SK-N-SH treated with all-trans-retinoic acid at 6 μM for 48 hours (cell line): ENCODE results near the gene PAK6.

Source experiments
- ATAC-seq: fragments of 200-7000 bp; cut with Tn5 transposase; 3 replicates; pipeline ENCODE4 v1.9.1; 2020; ENCODE audit warnings: mild to moderate bottlenecking, moderate library complexity
- ARNTL ChIP-seq: fragments of 450-650 bp; formaldehyde crosslinking; IDR thresholded peaks from 2 replicates; pipeline ENCODE4 v1.5.0; 2020; ENCODE audit warnings: low read depth, mild to moderate bottlenecking, moderate library complexity, borderline replicate concordance
- BACH2 ChIP-seq: fragments of 250-450 bp; sonication (Bioruptor Pico); IDR thresholded peaks from 2 replicates; pipeline ENCODE4 v1.9.0; 2021; ENCODE audit warnings: mild to moderate bottlenecking, borderline replicate concordance
- CREB5 ChIP-seq: fragments of 250-450 bp; sonication (Bioruptor Pico); IDR thresholded peaks from 2 replicates; pipeline ENCODE4 v1.5.1; 2020; ENCODE audit warnings: low read depth, mild to moderate bottlenecking, moderate library complexity
- CSDC2 ChIP-seq: fragments of 250-450 bp; sonication (Bioruptor Pico); IDR thresholded peaks from 2 replicates; pipeline ENCODE4 v1.5.0; 2020; ENCODE audit warnings: mild to moderate bottlenecking, moderate library complexity
- CSRNP3 ChIP-seq: fragments of 250-450 bp; sonication (Bioruptor Pico); IDR thresholded peaks from 2 replicates; pipeline ENCODE4 v1.5.1; 2021; ENCODE audit warnings: mild to moderate bottlenecking, moderate library complexity
- GLIS3 ChIP-seq: fragments of 250-450 bp; sonication (Bioruptor Pico); IDR thresholded peaks from 2 replicates; pipeline ENCODE4 v1.5.0; 2020; ENCODE audit warnings: mild to moderate bottlenecking, moderate library complexity
- ISL1 ChIP-seq: fragments of 250-450 bp; sonication (Bioruptor Pico); IDR thresholded peaks from 2 replicates; pipeline ENCODE4 v2.1.2; 2022; ENCODE audit warnings: mild to moderate bottlenecking, moderate library complexity
- OSR1 ChIP-seq: fragments of 250-450 bp; sonication (Bioruptor Pico); IDR thresholded peaks from 2 replicates; pipeline ENCODE4 v1.8.0; 2022; ENCODE audit warnings: moderate library complexity, mild to moderate bottlenecking, inconsistent platforms
- RARB ChIP-seq: fragments of 250-450 bp; sonication (Bioruptor Pico); IDR thresholded peaks from 2 replicates; pipeline ENCODE4 v1.8.0; 2021; ENCODE audit warnings: mild to moderate bottlenecking, moderate library complexity
- SNAI2 ChIP-seq: fragments of 250-450 bp; sonication (Bioruptor Pico); IDR thresholded peaks from 2 replicates; pipeline ENCODE4 v1.5.0; 2020; ENCODE audit warnings: mild to moderate bottlenecking, moderate library complexity
- TCF4 ChIP-seq: fragments of 250-450 bp; sonication (Bioruptor Pico); IDR thresholded peaks from 2 replicates; pipeline ENCODE4 v1.8.0; 2021; ENCODE audit warnings: mild to moderate bottlenecking, moderate library complexity, borderline replicate concordance
- TOX ChIP-seq: fragments of 250-450 bp; sonication (Bioruptor Pico); IDR thresholded peaks from 2 replicates; pipeline ENCODE4 v1.8.0; 2021; ENCODE audit warnings: mild to moderate bottlenecking, moderate library complexity, borderline replicate concordance
- ZC3H10 ChIP-seq: fragments of 250-450 bp; sonication (Bioruptor Pico); IDR thresholded peaks from 2 replicates; pipeline ENCODE4 v1.5.1; 2021; ENCODE audit warnings: mild to moderate bottlenecking, moderate library complexity
- ZFP3 ChIP-seq: fragments of 250-450 bp; sonication (Bioruptor Pico); IDR thresholded peaks from 2 replicates; pipeline ENCODE4 v1.5.0; 2020; ENCODE audit warnings: mild to moderate bottlenecking, moderate library complexity
- ZNF565 ChIP-seq: fragments of 450-650 bp; formaldehyde crosslinking; conservative IDR thresholded peaks from 2 replicates; pipeline ENCODE4 v1.5.0; 2020; ENCODE audit warnings: low read depth, mild to moderate bottlenecking, moderate library complexity
- ZNF8 ChIP-seq: fragments of 450-650 bp; formaldehyde crosslinking; IDR thresholded peaks from 2 replicates; pipeline ENCODE4 v1.5.0; 2020; ENCODE audit warnings: mild to moderate bottlenecking, moderate library complexity
- TF ChIP-seq, protein P1 (sequence below): fragments of 250-450 bp; sonication (Bioruptor Pico); IDR thresholded peaks from 2 replicates; pipeline ENCODE4 v1.8.0; 2020; ENCODE audit warnings: mild to moderate bottlenecking, moderate library complexity, borderline replicate concordance
- TF ChIP-seq, protein P2 (sequence below): fragments of 250-450 bp; sonication (Bioruptor Pico); IDR thresholded peaks from 2 replicates; pipeline ENCODE4 v1.5.0; 2020; ENCODE audit warnings: mild to moderate bottlenecking, moderate library complexity

Gene PAK6

GRCh38 chr15:40192942-40193341, 45.9 kb upstream of the PAK6 start:
- TF ChIP-seq ZFP3 (CRISPR knock-in tag), result no peak
- ATAC-seq, result no peak

- no peak for ATAC-seq
- TF ChIP-seq CSDC2 (CRISPR knock-in tag) (no peak), CREB5 (CRISPR knock-in tag) (no peak), ZNF8 (CRISPR knock-in tag) (no peak)
Observed at GRCh38 chr15:40197434-40197833, 41.4 kb upstream of the PAK6 start.

- ATAC-seq, result no peak
Observed at GRCh38 chr15:40198355-40199085, 40.3 kb upstream of the PAK6 start.

DNA sequence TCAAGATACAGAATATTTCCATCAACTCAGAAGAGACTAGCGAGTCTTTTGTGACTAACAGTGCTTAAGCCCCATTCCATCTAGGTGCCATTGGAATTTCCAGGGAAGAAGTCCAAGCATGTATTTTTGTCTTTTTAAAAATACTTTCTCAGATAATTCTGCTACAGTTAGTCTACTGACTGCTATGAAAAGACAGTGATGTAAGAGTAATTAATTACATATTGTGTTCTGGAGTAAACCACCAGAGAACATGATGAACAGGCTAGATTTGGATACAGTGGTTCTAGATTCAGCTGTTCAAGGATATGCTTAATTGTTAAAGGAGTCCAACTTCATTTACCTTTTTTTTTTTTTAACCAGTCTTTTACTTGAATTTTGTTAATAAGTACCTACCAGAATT, 34.8 kb upstream of the PAK6 start:
- no peak for ATAC-seq
- TF ChIP-seq RARB (CRISPR knock-in tag) (no peak), OSR1 (CRISPR knock-in tag) (no peak), ISL1 (CRISPR knock-in tag) (no peak), BACH2 (no peak)
- TF ChIP-seq, protein P1, sequence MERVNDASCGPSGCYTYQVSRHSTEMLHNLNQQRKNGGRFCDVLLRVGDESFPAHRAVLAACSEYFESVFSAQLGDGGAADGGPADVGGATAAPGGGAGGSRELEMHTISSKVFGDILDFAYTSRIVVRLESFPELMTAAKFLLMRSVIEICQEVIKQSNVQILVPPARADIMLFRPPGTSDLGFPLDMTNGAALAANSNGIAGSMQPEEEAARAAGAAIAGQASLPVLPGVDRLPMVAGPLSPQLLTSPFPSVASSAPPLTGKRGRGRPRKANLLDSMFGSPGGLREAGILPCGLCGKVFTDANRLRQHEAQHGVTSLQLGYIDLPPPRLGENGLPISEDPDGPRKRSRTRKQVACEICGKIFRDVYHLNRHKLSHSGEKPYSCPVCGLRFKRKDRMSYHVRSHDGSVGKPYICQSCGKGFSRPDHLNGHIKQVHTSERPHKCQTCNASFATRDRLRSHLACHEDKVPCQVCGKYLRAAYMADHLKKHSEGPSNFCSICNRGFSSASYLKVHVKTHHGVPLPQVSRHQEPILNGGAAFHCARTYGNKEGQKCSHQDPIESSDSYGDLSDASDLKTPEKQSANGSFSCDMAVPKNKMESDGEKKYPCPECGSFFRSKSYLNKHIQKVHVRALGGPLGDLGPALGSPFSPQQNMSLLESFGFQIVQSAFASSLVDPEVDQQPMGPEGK (CRISPR knock-in tag), result no peak
- TF ChIP-seq, protein P2, sequence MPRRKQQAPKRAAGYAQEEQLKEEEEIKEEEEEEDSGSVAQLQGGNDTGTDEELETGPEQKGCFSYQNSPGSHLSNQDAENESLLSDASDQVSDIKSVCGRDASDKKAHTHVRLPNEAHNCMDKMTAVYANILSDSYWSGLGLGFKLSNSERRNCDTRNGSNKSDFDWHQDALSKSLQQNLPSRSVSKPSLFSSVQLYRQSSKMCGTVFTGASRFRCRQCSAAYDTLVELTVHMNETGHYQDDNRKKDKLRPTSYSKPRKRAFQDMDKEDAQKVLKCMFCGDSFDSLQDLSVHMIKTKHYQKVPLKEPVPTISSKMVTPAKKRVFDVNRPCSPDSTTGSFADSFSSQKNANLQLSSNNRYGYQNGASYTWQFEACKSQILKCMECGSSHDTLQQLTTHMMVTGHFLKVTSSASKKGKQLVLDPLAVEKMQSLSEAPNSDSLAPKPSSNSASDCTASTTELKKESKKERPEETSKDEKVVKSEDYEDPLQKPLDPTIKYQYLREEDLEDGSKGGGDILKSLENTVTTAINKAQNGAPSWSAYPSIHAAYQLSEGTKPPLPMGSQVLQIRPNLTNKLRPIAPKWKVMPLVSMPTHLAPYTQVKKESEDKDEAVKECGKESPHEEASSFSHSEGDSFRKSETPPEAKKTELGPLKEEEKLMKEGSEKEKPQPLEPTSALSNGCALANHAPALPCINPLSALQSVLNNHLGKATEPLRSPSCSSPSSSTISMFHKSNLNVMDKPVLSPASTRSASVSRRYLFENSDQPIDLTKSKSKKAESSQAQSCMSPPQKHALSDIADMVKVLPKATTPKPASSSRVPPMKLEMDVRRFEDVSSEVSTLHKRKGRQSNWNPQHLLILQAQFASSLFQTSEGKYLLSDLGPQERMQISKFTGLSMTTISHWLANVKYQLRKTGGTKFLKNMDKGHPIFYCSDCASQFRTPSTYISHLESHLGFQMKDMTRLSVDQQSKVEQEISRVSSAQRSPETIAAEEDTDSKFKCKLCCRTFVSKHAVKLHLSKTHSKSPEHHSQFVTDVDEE, result no peak

More at GRCh38 chr15:40198355-40199085, 40.3 kb upstream of the PAK6 start:
- TF ChIP-seq TCF4 (no peak), OSR1 (CRISPR knock-in tag) (no peak), CREB5 (CRISPR knock-in tag) (no peak), ARNTL (CRISPR knock-in tag) (no peak), ZC3H10 (no peak), CSDC2 (CRISPR knock-in tag) (no peak), ZNF565 (CRISPR knock-in tag) (no peak), GLIS3 (CRISPR knock-in tag) (no peak)

GRCh38 chr15:40217166-40217824, 21.6 kb upstream of the PAK6 start:
- no peak for TF ChIP-seq SNAI2 (CRISPR knock-in tag)
- TF ChIP-seq ZNF8 (CRISPR knock-in tag), result no peak
- TF ChIP-seq CREB5 (CRISPR knock-in tag), result no peak
- no peak for TF ChIP-seq CSRNP3 (CRISPR knock-in tag)
- TF ChIP-seq ZC3H10, result no peak
- TF ChIP-seq TOX (CRISPR knock-in tag), result no peak
- TF ChIP-seq CSDC2 (CRISPR knock-in tag), result no peak
- peak; percentile 90 for ATAC-seq
